HCT116 (cell line): Measurements from ENCODE around the gene MTHFR. TPM values are rescaled to one million over a fixed set of nuclear protein-coding genes. Genes with fewer than 3 reads are reported as not detected.

ENCODE experiments used
- ATAC-seq: fragments of 200-7000 bp; cut with Tn5 transposase; 2 replicates; pipeline ENCODE4 v1.9.1; 2020; ENCODE audit warnings: mild to moderate bottlenecking, moderate library complexity
- BruUV-seq: library from RNA; stranded (reverse); fragments of 400-500 nt; replicated peaks from 2 replicates; lab custom pipeline; 2021; lab: Mats Ljungman, UMichigan
- CTCF ChIA-PET: fragments of 300-600 bp; sonication (Branson Sonifier 250); formaldehyde crosslinking; loops from one replicate; lab custom pipeline; 2021; ENCODE audit warnings: antibody characterized with exemption; lab: Charles Lee
- POLR2A ChIA-PET: fragments of 300-600, 350-600 bp; sonication (Branson Sonifier 250); formaldehyde crosslinking; loops from one replicate; lab custom pipeline; 2021; ENCODE audit warnings: antibody characterized with exemption; lab: Charles Lee
- RAD21 ChIA-PET, 2 experiments: fragments of 300-600 bp; sonication (Branson Sonifier 250); formaldehyde crosslinking; loops; one replicate each; lab custom pipeline; 2023; ENCODE audit warnings: low total read pairs in 2 of 2; ENCODE audit not compliant: uncharacterized antibody in 2 of 2, unreplicated experiment in 2 of 2, low non-redundant PET in 1 of 2; lab: Charles Lee
- DNase-seq: peaks from one replicate; pipeline ENCODE4 v3.0.0-alpha.2; 2010; ENCODE audit warnings: low read depth, low spot score
- H2AFZ ChIP-seq: fragments of 200-600 bp; shearing (Covaris generic), sonication (generic); 2 replicates; pipeline ENCODE4 v1.6.1; 2017; ENCODE audit warnings: low read depth, mixed run types, mixed read lengths, antibody characterized with exemption, low read length; ENCODE audit not compliant: poor library complexity, severe bottlenecking
- H3K27ac ChIP-seq: 2 replicates; pipeline ENCODE4 v1.5.1; 2012; ENCODE audit warnings: low read depth, low read length
- H3K27me3 ChIP-seq: fragments of 200-600 bp; sonication (generic); 2 replicates; pipeline ENCODE4 v1.6.1; 2016; ENCODE audit warnings: mixed run types, low read length, mixed read lengths; ENCODE audit not compliant: insufficient read depth
- H3K36me3 ChIP-seq, 2 experiments: fragments of 200-500 bp in 1 of 2; fragments of 200-600 bp in 1 of 2; sonication (Bioruptor generic) in 1 of 2; sonication (generic) in 1 of 2; 2 replicates each; pipeline versions ENCODE4 v1.5.1 to v1.6.1; 2014 to 2016; ENCODE audit warnings: low read length in 2 of 2, inconsistent platforms in 1 of 2, mixed read lengths in 1 of 2, mixed run types in 1 of 2; ENCODE audit not compliant: insufficient read depth in 2 of 2, control insufficient read depth in 1 of 2
- H3K4me1 ChIP-seq, 2 experiments: fragments of 200-600 bp in 1 of 2; sonication (generic) in 1 of 2; 2 replicates each; pipeline versions ENCODE4 v1.5.1 to v1.6.1; 2012 to 2017; ENCODE audit warnings: low read length in 2 of 2, inconsistent platforms in 1 of 2, mild to moderate bottlenecking in 1 of 2, mixed read lengths in 1 of 2, mixed run types in 1 of 2, moderate library complexity in 1 of 2; ENCODE audit not compliant: insufficient read depth in 2 of 2, control insufficient read depth in 1 of 2
- H3K4me2 ChIP-seq: fragments of 200-600 bp; sonication (generic); 2 replicates; pipeline ENCODE4 v1.6.1; 2017; ENCODE audit warnings: mixed run types, low read length, mixed read lengths
- H3K4me3 ChIP-seq, 2 experiments: fragments of 200-600 bp in 1 of 2; sonication (generic) in 1 of 2; replicated peaks in 1 of 2; 2 replicates each; pipeline ENCODE4 v1.5.1; 2011 to 2016; ENCODE audit warnings: low read length in 2 of 2, control low read depth in 1 of 2, low read depth in 1 of 2, mild to moderate bottlenecking in 1 of 2, mixed read lengths in 1 of 2, mixed run types in 1 of 2
- H3K79me2 ChIP-seq: fragments of 200-600 bp; sonication (generic); 2 replicates; pipeline ENCODE4 v1.6.1; 2017; ENCODE audit warnings: mild to moderate bottlenecking, mixed run types, low read length, moderate library complexity, mixed read lengths; ENCODE audit not compliant: insufficient read depth
- H3K9ac ChIP-seq: fragments of 200-600 bp; sonication (generic); 2 replicates; pipeline ENCODE4 v1.6.1; 2016; ENCODE audit warnings: low read length, mixed read lengths
- H3K9me2 ChIP-seq: fragments of 200-600 bp; sonication (generic), shearing (Covaris generic); 2 replicates; pipeline ENCODE4 v1.6.1; 2017; ENCODE audit warnings: mixed run types, mild to moderate bottlenecking, moderate library complexity; ENCODE audit not compliant: insufficient read depth
- H3K9me3 ChIP-seq, 2 experiments: fragments of 200-500 bp in 1 of 2; fragments of 200-600 bp in 1 of 2; sonication (Bioruptor generic) in 1 of 2; sonication (generic) in 1 of 2; 2 replicates each; pipeline ENCODE4 v1.6.1; 2014 to 2017; ENCODE audit warnings: low read length in 2 of 2, mixed read lengths in 2 of 2, inconsistent platforms in 1 of 2, low read depth in 1 of 2, mild to moderate bottlenecking in 1 of 2, mixed run types in 1 of 2, moderate library complexity in 1 of 2; ENCODE audit not compliant: control insufficient read depth in 1 of 2, insufficient read depth in 1 of 2
- H4K20me1 ChIP-seq: fragments of 200-600 bp; sonication (generic), shearing (Covaris generic); 2 replicates; pipeline ENCODE4 v1.6.1; 2017; ENCODE audit warnings: mixed run types, mild to moderate bottlenecking, moderate library complexity; ENCODE audit not compliant: insufficient read depth
- EGR1 ChIP-seq: IDR thresholded peaks from 2 replicates; pipeline ENCODE4 v1.6.1; 2012; ENCODE audit warnings: low read depth
- EZH2 ChIP-seq: fragments of 200-600 bp; sonication (generic); IDR thresholded peaks from 2 replicates; pipeline ENCODE4 v1.6.1; 2017; ENCODE audit warnings: antibody characterized with exemption, mixed run types
- EZH2phosphoT487 ChIP-seq: fragments of 200-600 bp; IDR thresholded peaks from 2 replicates; pipeline ENCODE4 v1.6.1; 2018; ENCODE audit warnings: antibody characterized with exemption, borderline replicate concordance
- FOSL1 ChIP-seq: IDR thresholded peaks from 2 replicates; pipeline ENCODE4 v1.6.1; 2012; ENCODE audit warnings: low read depth
- JUND ChIP-seq: IDR thresholded peaks from 2 replicates; pipeline ENCODE4 v1.6.1; 2012
- POLR2A ChIP-seq: IDR thresholded peaks from 2 replicates; pipeline ENCODE4 v1.7.0; 2011; ENCODE audit warnings: borderline replicate concordance; ENCODE audit not compliant: insufficient read depth, insufficient read length; ENCODE audit errors: extremely low read depth
- POLR2AphosphoS5 ChIP-seq: IDR thresholded peaks from 2 replicates; pipeline ENCODE4 v1.6.1; 2011; ENCODE audit warnings: mild to moderate bottlenecking, low read depth, low read length, moderate library complexity
- RAD21 ChIP-seq: IDR thresholded peaks from 2 replicates; pipeline ENCODE4 v1.6.1; 2012; ENCODE audit warnings: low read depth, mild to moderate bottlenecking
- SIN3A ChIP-seq: IDR thresholded peaks from 2 replicates; pipeline ENCODE4 v1.6.1; 2012; ENCODE audit warnings: low read depth
- SRF ChIP-seq: IDR thresholded peaks from 2 replicates; pipeline ENCODE4 v1.6.1; 2012; ENCODE audit warnings: low read depth
- intact Hi-C: fragments of 100-400 bp; cut with micrococcal nuclease; formaldehyde crosslinking; loops from 2 replicates; pipeline ENCODE4 v1.10.0; 2022
- total RNA-seq: library from RNA; stranded (reverse); gene quantifications from one replicate; pipeline ENCODE4 v1.2.1, GENCODE V29; 2021; ENCODE audit not compliant: unreplicated experiment
- TF ChIP-seq, protein P1 (sequence below): IDR thresholded peaks from 2 replicates; pipeline ENCODE4 v1.6.1; 2012
- TF ChIP-seq, protein P2 (sequence below): IDR thresholded peaks from 2 replicates; pipeline ENCODE4 v1.6.1; 2011; ENCODE audit warnings: mild to moderate bottlenecking, low read length, moderate library complexity; ENCODE audit not compliant: insufficient replicate concordance; ENCODE audit errors: extremely low read depth
- TF ChIP-seq, protein P3 (sequence below), 3 experiments: fragments of 200-600 bp in 1 of 3; sonication (generic) in 1 of 3; IDR thresholded peaks in 2 of 3; conservative IDR thresholded peaks in 1 of 3; 2 replicates each; pipeline ENCODE4 v1.5.1; 2012 to 2017; ENCODE audit warnings: low read depth in 2 of 3, low read length in 2 of 3, antibody characterized with exemption in 1 of 3, borderline replicate concordance in 1 of 3, control low read depth in 1 of 3, mild to moderate bottlenecking in 1 of 3, mixed read lengths in 1 of 3, mixed run types in 1 of 3, moderate library complexity in 1 of 3; ENCODE audit not compliant: insufficient read depth in 1 of 3
- TF ChIP-seq, protein P4 (sequence below): IDR thresholded peaks from 2 replicates; pipeline ENCODE4 v1.6.1; 2012

Gene MTHFR
- total RNA-seq, 1 experiment from 2014 or later: 20.9 TPM

DNA sequence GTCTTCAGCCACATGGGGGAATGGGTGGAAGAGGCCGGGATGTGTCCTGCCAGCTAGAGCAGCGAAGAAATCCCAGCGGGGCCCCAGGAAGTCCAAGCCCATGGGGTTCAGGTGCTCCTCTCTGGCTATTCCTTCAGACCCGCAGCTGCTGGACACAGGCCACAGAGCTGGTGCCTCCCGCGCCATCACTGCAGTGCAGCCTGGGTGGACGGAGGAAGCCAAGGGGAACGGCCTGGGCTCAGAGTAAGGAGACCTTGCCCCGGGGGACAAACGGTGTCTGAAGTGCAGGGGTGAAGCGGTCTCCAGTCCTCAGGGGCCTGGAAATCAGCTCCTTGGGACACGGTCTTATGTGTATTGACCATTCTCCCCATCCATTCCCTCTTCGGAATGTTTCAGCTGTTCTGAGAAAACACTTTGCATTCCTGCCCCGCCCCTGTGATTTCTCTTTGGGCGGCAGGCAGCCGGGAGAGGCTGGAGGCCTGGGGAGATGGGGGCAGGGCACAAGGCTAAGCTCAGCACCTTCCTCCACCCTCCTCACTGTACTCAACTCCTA, 18.4 kb downstream of the MTHFR start:
- H3K9ac ChIP-seq: peak overlapping the region; percentile 27; the same call in 1 of the 2 replicates
- peaks cover 33 to 69% of the 10 kb centered on the region in 2 experiments for H3K4me1 ChIP-seq
- peak overlapping the region; percentile 55 for H3K4me2 ChIP-seq
- ChIA-PET POLR2A (interaction anchor here (1.4 kb wide), 1 partner anchor 16 kb away, joined by 3 read pairs; no protein-coding TSS in a partner anchor), CTCF (interaction anchor here (0.9 kb wide), 1 partner anchor 16 kb away, joined by 3 read pairs; no protein-coding TSS in a partner anchor)
- TF ChIP-seq POLR2AphosphoS5 (peak; percentile 25), POLR2A (no peak)
- TF ChIP-seq, all 23 proteins: peak for 1
- no peaks in the 10 kb centered on the region for H4K20me1 ChIP-seq
- no peaks in the 10 kb centered on the region for H3K9me3 ChIP-seq
- H3K79me2 ChIP-seq: no peaks in the 10 kb centered on the region
- intact Hi-C loops: no loop called here
- H3K36me3 ChIP-seq: no peaks in the 10 kb centered on the region
- no peaks in the 10 kb centered on the region for H3K27me3 ChIP-seq
- BruUV-seq: no TSS peak
- H3K9me2 ChIP-seq: no peaks in the 10 kb centered on the region
- RAD21 ChIA-PET: no interaction called here
- peak overlapping the region; percentile 8; the same call in 1 of the 2 replicates for H3K27ac ChIP-seq
- no peak for DNase-seq
- no peak overlapping the region for H2AFZ ChIP-seq
- H3K4me3 ChIP-seq: no peak overlapping the region
- no peak for ATAC-seq

DNA sequence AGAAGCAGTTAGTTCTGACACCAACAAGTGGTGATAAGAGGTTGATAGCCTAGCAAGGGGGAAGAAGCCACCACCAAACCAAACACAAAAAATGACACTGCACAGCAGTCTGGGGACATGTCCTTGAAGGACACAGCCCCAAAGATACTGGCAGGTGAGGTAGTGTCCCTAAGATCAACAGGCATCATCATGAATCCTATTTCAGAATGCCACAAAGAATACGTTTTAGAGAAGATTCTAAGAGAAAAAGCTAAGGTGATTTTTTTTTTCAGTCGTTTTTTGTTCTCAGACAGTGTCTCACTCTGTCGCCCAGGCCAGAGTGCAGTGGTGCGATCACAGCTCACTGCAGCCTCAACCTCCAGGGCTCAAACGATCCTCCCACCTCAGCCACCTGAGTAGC, 19.6 kb downstream of the MTHFR start:
- no peaks in the 10 kb centered on the region for H3K9me3 ChIP-seq
- RAD21 ChIA-PET: interaction anchor here in 1 of 2 experiments (0.6 kb wide), 1 partner anchor 110 kb away, joined by 4 read pairs; no protein-coding TSS in a partner anchor
- no peaks in the 10 kb centered on the region for H3K27me3 ChIP-seq
- H3K4me2 ChIP-seq: no peak overlapping the region
- peaks cover 25 to 58% of the 10 kb centered on the region in 2 experiments for H3K4me1 ChIP-seq
- POLR2A ChIA-PET: no interaction called here
- H3K79me2 ChIP-seq: no peaks in the 10 kb centered on the region
- no peak overlapping the region for H3K9ac ChIP-seq
- H2AFZ ChIP-seq: no peak overlapping the region
- intact Hi-C loops: no loop called here
- no peak for DNase-seq
- ATAC-seq: no peak
- BruUV-seq: no TSS peak
- H3K27ac ChIP-seq: no peak overlapping the region
- CTCF ChIA-PET: no interaction called here
- H3K9me2 ChIP-seq: no peaks in the 10 kb centered on the region
- H4K20me1 ChIP-seq: no peaks in the 10 kb centered on the region
- H3K4me3 ChIP-seq: no peak overlapping the region
- no peaks in the 10 kb centered on the region for H3K36me3 ChIP-seq
- TF ChIP-seq SIN3A (no peak), RAD21 (no peak), SRF (no peak), FOSL1 (no peak), EZH2phosphoT487 (no peak), EZH2 (no peak), JUND (no peak), EGR1 (no peak)
- TF ChIP-seq, protein P1, sequence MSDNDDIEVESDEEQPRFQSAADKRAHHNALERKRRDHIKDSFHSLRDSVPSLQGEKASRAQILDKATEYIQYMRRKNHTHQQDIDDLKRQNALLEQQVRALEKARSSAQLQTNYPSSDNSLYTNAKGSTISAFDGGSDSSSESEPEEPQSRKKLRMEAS: no peak
- TF ChIP-seq, protein P2, sequence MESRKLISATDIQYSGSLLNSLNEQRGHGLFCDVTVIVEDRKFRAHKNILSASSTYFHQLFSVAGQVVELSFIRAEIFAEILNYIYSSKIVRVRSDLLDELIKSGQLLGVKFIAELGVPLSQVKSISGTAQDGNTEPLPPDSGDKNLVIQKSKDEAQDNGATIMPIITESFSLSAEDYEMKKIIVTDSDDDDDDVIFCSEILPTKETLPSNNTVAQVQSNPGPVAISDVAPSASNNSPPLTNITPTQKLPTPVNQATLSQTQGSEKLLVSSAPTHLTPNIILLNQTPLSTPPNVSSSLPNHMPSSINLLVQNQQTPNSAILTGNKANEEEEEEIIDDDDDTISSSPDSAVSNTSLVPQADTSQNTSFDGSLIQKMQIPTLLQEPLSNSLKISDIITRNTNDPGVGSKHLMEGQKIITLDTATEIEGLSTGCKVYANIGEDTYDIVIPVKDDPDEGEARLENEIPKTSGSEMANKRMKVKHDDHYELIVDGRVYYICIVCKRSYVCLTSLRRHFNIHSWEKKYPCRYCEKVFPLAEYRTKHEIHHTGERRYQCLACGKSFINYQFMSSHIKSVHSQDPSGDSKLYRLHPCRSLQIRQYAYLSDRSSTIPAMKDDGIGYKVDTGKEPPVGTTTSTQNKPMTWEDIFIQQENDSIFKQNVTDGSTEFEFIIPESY: no peak
- TF ChIP-seq, protein P3, sequence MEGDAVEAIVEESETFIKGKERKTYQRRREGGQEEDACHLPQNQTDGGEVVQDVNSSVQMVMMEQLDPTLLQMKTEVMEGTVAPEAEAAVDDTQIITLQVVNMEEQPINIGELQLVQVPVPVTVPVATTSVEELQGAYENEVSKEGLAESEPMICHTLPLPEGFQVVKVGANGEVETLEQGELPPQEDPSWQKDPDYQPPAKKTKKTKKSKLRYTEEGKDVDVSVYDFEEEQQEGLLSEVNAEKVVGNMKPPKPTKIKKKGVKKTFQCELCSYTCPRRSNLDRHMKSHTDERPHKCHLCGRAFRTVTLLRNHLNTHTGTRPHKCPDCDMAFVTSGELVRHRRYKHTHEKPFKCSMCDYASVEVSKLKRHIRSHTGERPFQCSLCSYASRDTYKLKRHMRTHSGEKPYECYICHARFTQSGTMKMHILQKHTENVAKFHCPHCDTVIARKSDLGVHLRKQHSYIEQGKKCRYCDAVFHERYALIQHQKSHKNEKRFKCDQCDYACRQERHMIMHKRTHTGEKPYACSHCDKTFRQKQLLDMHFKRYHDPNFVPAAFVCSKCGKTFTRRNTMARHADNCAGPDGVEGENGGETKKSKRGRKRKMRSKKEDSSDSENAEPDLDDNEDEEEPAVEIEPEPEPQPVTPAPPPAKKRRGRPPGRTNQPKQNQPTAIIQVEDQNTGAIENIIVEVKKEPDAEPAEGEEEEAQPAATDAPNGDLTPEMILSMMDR (IDR thresholded peaks at IDR 0.05 in 2 of 3, conservative IDR thresholded peaks at IDR 0.05 in 1 of 3; ENCODE audit: borderline replicate concordance in 1 of 3, insufficient read depth in 1 of 3, low read depth in 2 of 3, low read length in 2 of 3): no peak
- TF ChIP-seq, protein P4, sequence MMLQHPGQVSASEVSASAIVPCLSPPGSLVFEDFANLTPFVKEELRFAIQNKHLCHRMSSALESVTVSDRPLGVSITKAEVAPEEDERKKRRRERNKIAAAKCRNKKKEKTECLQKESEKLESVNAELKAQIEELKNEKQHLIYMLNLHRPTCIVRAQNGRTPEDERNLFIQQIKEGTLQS: no peak
